ENCODE data around the gene MRPS27.

GRCh38 chr5:72324189-72324825 lies 4.3 kb upstream of the MRPS27 start:
- TF ChIP-seq, protein P1, sequence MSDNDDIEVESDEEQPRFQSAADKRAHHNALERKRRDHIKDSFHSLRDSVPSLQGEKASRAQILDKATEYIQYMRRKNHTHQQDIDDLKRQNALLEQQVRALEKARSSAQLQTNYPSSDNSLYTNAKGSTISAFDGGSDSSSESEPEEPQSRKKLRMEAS (IDR thresholded peaks at IDR 0.05; ENCODE audit: low read depth, low read length), result no peak
- TF ChIP-seq, protein P2, sequence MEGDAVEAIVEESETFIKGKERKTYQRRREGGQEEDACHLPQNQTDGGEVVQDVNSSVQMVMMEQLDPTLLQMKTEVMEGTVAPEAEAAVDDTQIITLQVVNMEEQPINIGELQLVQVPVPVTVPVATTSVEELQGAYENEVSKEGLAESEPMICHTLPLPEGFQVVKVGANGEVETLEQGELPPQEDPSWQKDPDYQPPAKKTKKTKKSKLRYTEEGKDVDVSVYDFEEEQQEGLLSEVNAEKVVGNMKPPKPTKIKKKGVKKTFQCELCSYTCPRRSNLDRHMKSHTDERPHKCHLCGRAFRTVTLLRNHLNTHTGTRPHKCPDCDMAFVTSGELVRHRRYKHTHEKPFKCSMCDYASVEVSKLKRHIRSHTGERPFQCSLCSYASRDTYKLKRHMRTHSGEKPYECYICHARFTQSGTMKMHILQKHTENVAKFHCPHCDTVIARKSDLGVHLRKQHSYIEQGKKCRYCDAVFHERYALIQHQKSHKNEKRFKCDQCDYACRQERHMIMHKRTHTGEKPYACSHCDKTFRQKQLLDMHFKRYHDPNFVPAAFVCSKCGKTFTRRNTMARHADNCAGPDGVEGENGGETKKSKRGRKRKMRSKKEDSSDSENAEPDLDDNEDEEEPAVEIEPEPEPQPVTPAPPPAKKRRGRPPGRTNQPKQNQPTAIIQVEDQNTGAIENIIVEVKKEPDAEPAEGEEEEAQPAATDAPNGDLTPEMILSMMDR (IDR thresholded peaks at IDR 0.05; ENCODE audit: low read depth, low read length), result no peak
- TF ChIP-seq POLR2A (IDR thresholded peaks at IDR 0.05; ENCODE audit: extremely low read depth, insufficient read length), result no peak
